Cerebellar nuclear complex (tissue), 1 donor: ENCODE results near the gene TRAF3.

ENCODE experiments used
- DNase-seq, 2 experiments: peaks; one replicate each; lab custom pipeline; 2025; lab: John Stamatoyannopoulos, UW

Gene TRAF3

GRCh38 chr14:102939329-102939728, 162.1 kb downstream of the TRAF3 start:
- no peak for DNase-seq

- DNase-seq = no peak
Observed at GRCh38 chr14:102939820-102940561, 162.7 kb downstream of the TRAF3 start.

GRCh38 chr14:102940729-102941362, 163.6 kb downstream of the TRAF3 start:
- DNase-seq = no peak

GRCh38 chr14:102941419-102942011, 164.3 kb downstream of the TRAF3 start:
- no peak for DNase-seq

GRCh38 chr14:102942069-102942468, 164.8 kb downstream of the TRAF3 start:
- DNase-seq = no peak

GRCh38 chr14:102943454-102943853, 166.2 kb downstream of the TRAF3 start:
- no peak for DNase-seq

- DNase-seq = no peak
Observed at GRCh38 chr14:102943979-102944378, 166.7 kb downstream of the TRAF3 start.

GRCh38 chr14:102944448-102945330, 167.4 kb downstream of the TRAF3 start:
- DNase-seq = no peak

- no peak for DNase-seq
Observed at GRCh38 chr14:102945346-102946130, 168.3 kb downstream of the TRAF3 start.

GRCh38 chr14:102947321-102948103, 170.3 kb downstream of the TRAF3 start:
- no peak for DNase-seq

- no peak for DNase-seq
Observed at GRCh38 chr14:102948698-102949061, 171.4 kb downstream of the TRAF3 start.

GRCh38 chr14:102949062-102949800, 172.0 kb downstream of the TRAF3 start:
- no peak for DNase-seq

- no peak for DNase-seq
Observed at GRCh38 chr14:102949801-102950451, 172.7 kb downstream of the TRAF3 start.

GRCh38 chr14:102951034-102951433, 173.8 kb downstream of the TRAF3 start:
- DNase-seq = no peak

- DNase-seq = no peak
Observed at GRCh38 chr14:102951799-102952198, 174.6 kb downstream of the TRAF3 start.

- no peak for DNase-seq
Observed at GRCh38 chr14:102952276-102952675, 175.0 kb downstream of the TRAF3 start.

GRCh38 chr14:102953100-102953499, 175.9 kb downstream of the TRAF3 start:
- no peak for DNase-seq

GRCh38 chr14:102954081-102954789, 177.0 kb downstream of the TRAF3 start:
- no peak for DNase-seq
